Coronary artery (tissue), 2 donors: ENCODE measurements around the gene FSD1.

ENCODE experiments used
- DNase-seq: peaks from one replicate; pipeline ENCODE4 v3.0.0-alpha.2; 2017; ENCODE audit warnings: low spot score
- H3K27ac ChIP-seq, 2 donors: fragments of 200-600 bp; sonication (generic); one replicate each; pipeline ENCODE4 v1.5.1; 2016 to 2019
- H3K4me3 ChIP-seq: fragments of 200-600 bp; sonication (generic); 2 replicates; pipeline ENCODE4 v1.5.1; 2016; ENCODE audit warnings: mild to moderate bottlenecking, moderate library complexity
- CTCF ChIP-seq: fragments of 200-600 bp; sonication (generic); IDR thresholded peaks from one replicate; pipeline ENCODE4 v1.5.1; 2019; ENCODE audit warnings: antibody characterized with exemption

Gene FSD1

GRCh38 chr19:4361152-4362046 lies 57.0 kb downstream of the FSD1 start:
- no peak overlapping the region for H3K4me3 ChIP-seq
- DNase-seq, result no peak
- TF ChIP-seq CTCF, result no peak
- H3K27ac ChIP-seq, result no peak overlapping the region

GRCh38 chr19:4362101-4362828 lies 57.9 kb downstream of the FSD1 start:
- DNase-seq, result no peak
- H3K4me3 ChIP-seq, result no peak overlapping the region
- H3K27ac ChIP-seq, result no peak overlapping the region
- TF ChIP-seq CTCF, result no peak

DNA sequence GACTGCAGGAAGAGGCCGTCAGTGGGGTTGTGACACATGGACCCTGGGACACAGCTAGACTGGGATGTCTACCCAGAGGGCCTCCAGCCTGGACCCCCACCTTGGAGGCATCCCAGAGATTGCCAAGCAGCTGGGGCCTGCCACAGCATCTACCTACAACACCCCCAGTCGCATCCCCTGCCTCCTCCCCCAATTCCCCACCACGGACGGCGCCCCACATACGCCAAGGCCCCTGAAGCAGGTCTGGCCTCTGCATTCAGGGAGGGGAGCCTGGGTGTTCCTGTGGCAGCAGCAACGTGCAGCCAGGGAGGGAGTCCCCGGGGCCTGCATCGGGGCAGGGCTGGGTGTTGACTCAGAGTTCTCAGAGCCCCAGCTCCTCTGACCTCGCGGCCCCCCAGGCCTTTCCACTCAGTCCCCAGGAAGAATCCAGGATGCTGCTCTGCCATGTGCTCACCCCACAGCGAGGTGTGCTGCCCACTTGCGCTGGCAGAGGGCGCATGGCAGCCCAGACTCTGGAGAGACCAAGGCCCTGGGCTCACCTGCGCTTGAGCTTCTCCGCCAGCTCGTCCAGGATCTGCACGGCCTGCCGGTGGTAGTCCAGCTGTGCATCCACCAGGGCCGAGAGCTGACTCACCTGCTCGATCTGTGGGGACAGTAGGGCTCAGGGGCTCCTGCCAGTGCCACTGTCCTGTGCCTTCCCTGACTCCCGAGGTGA lies 58.6 kb downstream of the FSD1 start:
- no peak overlapping the region for H3K4me3 ChIP-seq
- DNase-seq, result no peak
- no peak overlapping the region for H3K27ac ChIP-seq
- no peak for TF ChIP-seq CTCF

DNA sequence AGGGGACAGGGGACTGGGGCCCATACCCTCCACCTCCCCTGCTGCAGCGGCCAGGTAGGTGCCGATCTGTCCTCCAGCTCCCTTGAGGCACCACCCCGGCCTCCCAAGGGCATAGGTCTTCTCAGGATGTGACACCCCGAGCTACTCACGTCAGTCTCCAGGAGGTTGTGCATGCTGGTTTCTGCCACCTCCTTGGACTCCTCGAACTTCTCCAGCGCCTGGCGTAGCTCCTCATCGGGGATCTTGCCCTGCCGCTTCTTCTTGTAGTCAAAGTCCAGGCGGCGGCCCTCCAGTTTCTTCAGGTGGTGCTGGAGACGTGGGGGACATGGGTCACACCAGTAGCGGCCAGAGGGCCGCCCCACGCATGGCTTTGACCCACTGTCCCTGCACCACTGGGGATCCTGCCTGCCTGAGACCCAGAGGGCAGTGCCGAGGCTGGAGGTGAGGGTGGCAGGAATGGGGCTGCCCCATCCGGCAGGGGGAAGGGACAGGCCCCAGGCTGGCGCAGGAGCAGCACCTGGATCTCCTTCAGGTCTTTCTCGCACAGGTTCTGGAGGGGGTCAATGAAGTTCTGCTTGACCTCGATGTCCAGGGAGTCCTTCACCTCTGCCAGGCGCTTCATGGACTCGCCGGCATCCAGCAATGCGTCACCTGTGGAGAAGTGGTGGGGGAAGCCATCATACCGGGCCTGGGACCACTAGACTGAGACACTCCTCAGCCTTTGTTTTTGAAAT lies 59.3 kb downstream of the FSD1 start:
- Histone ChIP-seq H3K27ac (no peak overlapping the region), H3K4me3 (no peak overlapping the region)
- no peak for TF ChIP-seq CTCF
- DNase-seq, result no peak

DNA sequence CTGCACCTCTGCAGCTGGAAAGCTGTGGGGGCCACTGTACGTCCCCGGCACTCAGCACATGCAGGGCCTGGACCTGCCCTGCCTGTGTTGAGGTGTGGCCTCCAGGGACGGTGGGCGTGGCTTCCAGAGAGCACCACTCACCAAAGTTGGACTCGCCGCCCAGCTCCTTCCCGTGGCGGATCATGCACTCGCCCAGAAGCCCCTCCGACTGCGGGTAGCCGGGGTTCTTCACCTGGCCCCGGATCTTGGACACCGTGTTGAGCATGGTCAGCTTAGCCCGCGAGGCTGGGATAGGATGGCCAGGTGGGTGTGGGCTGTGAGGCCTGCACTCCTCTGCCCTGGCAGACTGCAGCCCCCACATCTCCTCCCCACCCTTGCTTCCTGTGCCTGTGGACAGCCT lies 60.9 kb downstream of the FSD1 start:
- Histone ChIP-seq H3K27ac (no peak overlapping the region), H3K4me3 (no peak overlapping the region)
- no peak for TF ChIP-seq CTCF
- no peak for DNase-seq

- Histone ChIP-seq H3K27ac (no peak overlapping the region), H3K4me3 (no peak overlapping the region)
- DNase-seq, result no peak
- no peak for TF ChIP-seq CTCF
Observed at GRCh38 chr19:4365791-4366665, 61.6 kb downstream of the FSD1 start.
